Bronchial epithelial cell (primary cell): ENCODE results near the gene STING1. TPM values are rescaled to one million over a fixed set of nuclear protein-coding genes. Genes with fewer than 3 reads are reported as not detected.
"Not testable (repeated sequence)": the region's sequence is repeated elsewhere in the genome, so short reads cannot be mapped to it uniquely, and the experiment has no call there.

Source experiments
- DNase-seq: peaks from one replicate; pipeline ENCODE4 v3.0.0-alpha.2; 2010; ENCODE audit warnings: low read depth
- FAIRE-seq: peaks from 2 replicates; lab custom pipeline; 2011; peaks lifted over from hg19 to GRCh38; lab: Jason Lieb, UNC
- H3K27me3 ChIP-seq: 2 replicates; pipeline ENCODE4 v1.5.1; 2011; ENCODE audit warnings: low read length; ENCODE audit not compliant: control insufficient read depth, insufficient read depth
- H3K36me3 ChIP-seq: 2 replicates; pipeline ENCODE4 v1.5.1; 2011; ENCODE audit warnings: low read length; ENCODE audit not compliant: control insufficient read depth, insufficient read depth
- H3K4me3 ChIP-seq: 2 replicates; pipeline ENCODE4 v1.5.1; 2011; ENCODE audit warnings: mild to moderate bottlenecking, low read depth, low read length, control low read depth
- CTCF ChIP-seq: IDR thresholded peaks from 2 replicates; pipeline ENCODE4 v1.5.1; 2011; ENCODE audit warnings: mild to moderate bottlenecking, moderate library complexity, low read length, control low read depth, inconsistent platforms; ENCODE audit not compliant: insufficient read depth, severe bottlenecking
- total RNA-seq: library from RNA; depleted of rRNA; stranded (reverse); fragments of >200 nt; gene quantifications from 2 replicates; pipeline ENCODE4 v1.2.1, GENCODE V29; 2014

The STING1 gene
- total RNA-seq, 1 donor from 2014 or later: 2.9 TPM

GRCh38 chr5:139513852-139514485, 31.4 kb upstream of the STING1 start:
- no peak for DNase-seq
- Histone ChIP-seq H3K27me3 (no peaks in the 10 kb centered on the region), H3K4me3 (no peak overlapping the region), H3K36me3 (no peaks in the 10 kb centered on the region)
- no peak for FAIRE-seq
- TF ChIP-seq CTCF: no peak

GRCh38 chr5:139513434-139513833, 30.9 kb upstream of the STING1 start:
- not testable (repeated sequence) for FAIRE-seq
- peak; percentile 82 for TF ChIP-seq CTCF

GRCh38 chr5:139512786-139513390, 30.3 kb upstream of the STING1 start:
- Histone ChIP-seq H3K36me3 (no peaks in the 10 kb centered on the region), H3K27me3 (no peaks in the 10 kb centered on the region), H3K4me3 (no peak overlapping the region)
- TF ChIP-seq CTCF: no peak
- FAIRE-seq (no peak), DNase-seq (no peak)

More at GRCh38 chr5:139513434-139513833, 30.9 kb upstream of the STING1 start:
- not testable (repeated sequence) for H3K36me3 ChIP-seq, H3K4me3 ChIP-seq, H3K27me3 ChIP-seq
- peak; percentile 71 for DNase-seq

- not testable (repeated sequence) for H3K27me3 ChIP-seq, DNase-seq, H3K36me3 ChIP-seq, FAIRE-seq, H3K4me3 ChIP-seq
These were observed 22.2 kb upstream of the STING1 start for GRCh38 chr5:139504722-139505121.

- FAIRE-seq, H3K36me3 ChIP-seq, DNase-seq, H3K4me3 ChIP-seq, H3K27me3 ChIP-seq: not testable (repeated sequence)
These were observed 21.3 kb upstream of the STING1 start for GRCh38 chr5:139503879-139504278.

- H3K36me3 ChIP-seq, FAIRE-seq, H3K27me3 ChIP-seq, H3K4me3 ChIP-seq, DNase-seq: not testable (repeated sequence)
These were observed 20.7 kb upstream of the STING1 start for GRCh38 chr5:139503036-139503817.

GRCh38 chr5:139501381-139501780, 18.8 kb upstream of the STING1 start:
- FAIRE-seq: no peak
- Histone ChIP-seq H3K4me3 (no peak overlapping the region), H3K27me3 (no peaks in the 10 kb centered on the region), H3K36me3 (no peaks in the 10 kb centered on the region)
- TF ChIP-seq CTCF: no peak
- DNase-seq: no peak
